GM23338 (cell line): Measurements from ENCODE around the gene KBTBD4. TPM values are rescaled to one million over a fixed set of nuclear protein-coding genes. Genes with fewer than 3 reads are reported as not detected.

ENCODE experiments used
- ATAC-seq: fragments of 200-7000 bp; cut with Tn5 transposase; 3 replicates; pipeline ENCODE4 v1.9.1; 2020
- DNase-seq: peaks from one replicate; pipeline ENCODE4 v3.0.0-alpha.2; 2015; ENCODE audit warnings: low spot score
- H2AFZ ChIP-seq: fragments of 200-600 bp; sonication (generic); 2 replicates; pipeline ENCODE4 v1.8.0; 2016; ENCODE audit warnings: antibody characterized with exemption, mild to moderate bottlenecking, moderate library complexity
- H3F3A ChIP-seq: fragments of 200-600 bp; sonication (generic); replicated peaks from 2 replicates; pipeline ENCODE4 v1.8.0; 2017; ENCODE audit warnings: antibody characterized with exemption, mixed run types, low read depth
- H3K27ac ChIP-seq: fragments of 200-600 bp; sonication (generic); 2 replicates; pipeline ENCODE4 v1.6.1; 2016; ENCODE audit warnings: low read depth
- H3K27me3 ChIP-seq: fragments of 200-600 bp; sonication (generic); 2 replicates; pipeline ENCODE4 v1.8.0; 2016; ENCODE audit warnings: mild to moderate bottlenecking, mixed run types, moderate library complexity; ENCODE audit not compliant: insufficient read depth
- H3K36me3 ChIP-seq: fragments of 200-600 bp; sonication (generic); 2 replicates; pipeline ENCODE4 v1.8.0; 2016; ENCODE audit warnings: mild to moderate bottlenecking; ENCODE audit not compliant: insufficient read depth
- H3K4me1 ChIP-seq: fragments of 200-600 bp; sonication (generic); 2 replicates; pipeline ENCODE4 v1.8.0; 2016; ENCODE audit warnings: mild to moderate bottlenecking, moderate library complexity; ENCODE audit not compliant: insufficient read depth
- H3K4me2 ChIP-seq: fragments of 200-600 bp; sonication (generic); 2 replicates; pipeline ENCODE4 v1.7.1; 2017; ENCODE audit warnings: mixed run types
- H3K4me3 ChIP-seq: fragments of 200-600 bp; sonication (generic); 2 replicates; pipeline ENCODE4 v1.6.1; 2016; ENCODE audit warnings: mixed run types
- H3K79me2 ChIP-seq: fragments of 200-600 bp; sonication (generic); replicated peaks from 2 replicates; pipeline ENCODE4 v1.8.0; 2017; ENCODE audit warnings: mild to moderate bottlenecking; ENCODE audit not compliant: insufficient read depth
- H3K9me2 ChIP-seq: fragments of 200-600 bp; sonication (generic); 2 replicates; pipeline ENCODE4 v1.8.0; 2017; ENCODE audit not compliant: insufficient read depth
- H4K20me1 ChIP-seq: fragments of 200-600 bp; sonication (generic); replicated peaks from 2 replicates; pipeline ENCODE4 v1.8.0; 2017; ENCODE audit warnings: mild to moderate bottlenecking; ENCODE audit not compliant: insufficient read depth
- H3K27ac Mint-ChIP-seq: 2 replicates; pipeline ENCODE4 v1.8.0; 2020; ENCODE audit warnings: inconsistent platforms, mild to moderate bottlenecking, moderate library complexity, mixed read lengths
- H3K27me3 Mint-ChIP-seq: 3 replicates; pipeline ENCODE4 v1.8.0; 2022; ENCODE audit warnings: low read depth, mild to moderate bottlenecking, moderate library complexity, mixed read lengths, inconsistent platforms; ENCODE audit not compliant: insufficient read depth, poor library complexity
- H3K36me3 Mint-ChIP-seq: 3 replicates; pipeline ENCODE4 v1.8.0; 2021; ENCODE audit warnings: low read depth, mild to moderate bottlenecking, inconsistent platforms, moderate library complexity, mixed read lengths
- H3K4me1 Mint-ChIP-seq: 3 replicates; pipeline ENCODE4 v1.8.0; 2020; ENCODE audit warnings: mild to moderate bottlenecking, inconsistent platforms, mixed read lengths
- H3K4me3 Mint-ChIP-seq: 3 replicates; pipeline ENCODE4 v1.8.0; 2021; ENCODE audit warnings: moderate library complexity, mild to moderate bottlenecking, inconsistent platforms, mixed read lengths
- H3K9me3 Mint-ChIP-seq: 3 replicates; pipeline ENCODE4 v1.8.0; 2020; ENCODE audit warnings: moderate library complexity, mild to moderate bottlenecking, inconsistent platforms, mixed read lengths
- CTCF ChIP-seq, 2 experiments: fragments of 200-600 bp in 1 of 2; sonication (generic) in 1 of 2; conservative IDR thresholded peaks; 2 replicates each; pipeline versions ENCODE4 v1.5.1 to v1.6.1; 2016 to 2017; ENCODE audit warnings: antibody characterized with exemption in 2 of 2, low read depth in 2 of 2, mild to moderate bottlenecking in 2 of 2, moderate library complexity in 1 of 2
- EZH2 ChIP-seq: fragments of 200-600 bp; sonication (generic); IDR thresholded peaks from one replicate; pipeline ENCODE4 v1.8.0; 2017; ENCODE audit warnings: antibody characterized with exemption, mild to moderate bottlenecking, low read depth; ENCODE audit not compliant: unreplicated experiment
- ZNF114 ChIP-seq: fragments of 250-450 bp; sonication (Bioruptor Pico); IDR thresholded peaks from 2 replicates; pipeline ENCODE4 v1.5.0; 2020; ENCODE audit warnings: mild to moderate bottlenecking, moderate library complexity
- ZNF331 ChIP-seq: fragments of 250-450 bp; sonication (Bioruptor Pico); IDR thresholded peaks from 2 replicates; pipeline ENCODE4 v1.5.0; 2020; ENCODE audit warnings: low read depth, mild to moderate bottlenecking, moderate library complexity
- ZNF462 ChIP-seq: fragments of 250-450 bp; sonication (Bioruptor Pico); IDR thresholded peaks from 2 replicates; pipeline ENCODE4 v1.5.0; 2020; ENCODE audit warnings: mild to moderate bottlenecking, moderate library complexity
- polyA plus RNA-seq: library from polyadenylated mRNA; unstranded; fragments of >200 nt; fragmentation: Nextera tagmentation; extraction: Ambion mirVana; gene quantifications from 2 replicates; pipeline ENCODE4 v1.2.1, GENCODE V29; 2016
- total RNA-seq: library from RNA; depleted of rRNA; stranded (reverse); fragments of >200 nt; shearing (Covaris generic); gene quantifications from 2 replicates; pipeline ENCODE4 v1.2.3, GENCODE V29; 2014

Gene KBTBD4
- total and polyA plus RNA-seq, 2 experiments from 2014 or later, result 5.8 to 16.6 TPM

GRCh38 chr11:47595029-47595428 is 16.3 kb upstream of the KBTBD4 start (continued):
- TF ChIP-seq ZNF462 (CRISPR knock-in tag) (no peak), EZH2 (no peak), ZNF114 (no peak), CTCF (conservative IDR thresholded peaks at IDR 0.05; ENCODE audit: low read depth in 2 of 2) (no peak)

DNA sequence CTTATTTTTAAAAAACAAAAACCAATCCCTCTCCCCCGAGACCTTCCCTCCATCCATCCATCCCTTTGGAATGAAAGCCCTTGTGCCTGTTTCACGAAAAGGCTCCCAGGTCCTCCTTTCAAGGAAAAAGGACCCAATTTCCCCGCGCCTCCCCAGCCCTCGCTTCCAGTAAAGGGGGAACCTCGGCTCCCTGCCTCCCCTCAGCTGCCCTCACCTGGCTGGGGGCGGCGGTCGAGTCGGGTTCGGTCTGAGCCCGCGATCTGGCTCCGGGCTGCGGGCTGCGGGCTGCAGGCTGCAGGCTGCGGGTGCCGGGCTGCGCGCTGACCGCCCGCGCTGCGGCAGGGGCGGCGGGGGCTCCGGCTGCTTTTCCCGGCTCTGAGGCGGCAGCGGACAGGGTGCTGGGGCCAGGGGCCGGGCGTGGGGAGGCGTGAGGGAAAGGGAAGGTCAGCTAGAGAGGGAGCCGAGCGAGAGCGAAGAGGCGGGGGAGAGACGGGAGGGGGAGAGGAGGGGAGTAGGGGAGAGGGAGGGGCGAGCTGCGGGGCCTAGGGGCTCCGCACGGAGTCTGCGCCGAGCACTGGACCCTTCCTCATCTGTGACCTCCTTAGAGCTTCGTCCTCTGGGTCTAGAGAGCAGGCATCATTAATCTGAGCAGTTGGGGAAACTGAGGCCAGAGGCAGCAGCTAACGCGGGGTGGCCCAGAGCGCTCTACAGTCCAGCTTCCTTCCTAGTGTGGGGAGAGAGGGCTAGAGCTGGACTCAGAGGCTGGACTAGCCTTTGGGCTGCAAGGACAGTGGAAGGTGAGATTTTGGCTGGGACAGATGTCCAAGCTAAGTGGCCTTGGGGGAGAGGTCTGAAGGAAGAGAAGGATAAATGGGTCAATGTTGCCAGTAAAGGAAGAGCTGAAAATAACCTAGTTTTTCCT is 15.4 kb upstream of the KBTBD4 start, which contains the start of gene C1QTNF4:
C1QTNF4 (minus strand) TSS at position 478 of the 922 bp plus-strand sequence. CDS start 3,601 bp downstream, outside the sequence.
- Mint-ChIP-seq H3K4me1 (peaks cover 25% of the 10 kb centered on the region), H3K9me3 (no peaks in the 10 kb centered on the region), H3K4me3 (peak within 1 kb of the TSS; percentile 77), H3K27ac (no peak within 1 kb of the TSS), H3K36me3 (no peaks in the 10 kb centered on the region), H3K27me3 (peaks cover 47% of the 10 kb centered on the region)
- Histone ChIP-seq H3K4me2 (peak within 1 kb of the TSS; percentile 99), H4K20me1 (0 out of 2 replicates have a peak, but pooled peaks cover 5% of the 10 kb centered on the region), H3K27ac (no peak within 1 kb of the TSS), H3K36me3 (no peaks in the 10 kb centered on the region), H3K79me2 (no peaks in the 10 kb centered on the region), H3F3A (no peaks in the 10 kb centered on the region), H3K27me3 (peaks cover 64% of the 10 kb centered on the region), H3K9me2 (0 out of 2 replicates have a peak, but pooled peaks cover 6% of the 10 kb centered on the region), H2AFZ (peak within 1 kb of the TSS; percentile 100), H3K4me1 (peaks cover 23% of the 10 kb centered on the region), H3K4me3 (peak within 1 kb of the TSS; percentile 96)
- peak; percentile 53 for ATAC-seq
- DNase-seq, result peak; percentile 70
- TF ChIP-seq ZNF331, result no peak
- TF ChIP-seq EZH2, result peak; percentile 52
